Measurements from ENCODE around the gene SPTB. TPM values are rescaled to one million over a fixed set of nuclear protein-coding genes. Genes with fewer than 3 reads are reported as not detected.

The SPTB gene
- total and polyA plus RNA-seq, 3 donors from 2014 or later, result 3.3 to 6.6 (median 5.6) TPM

DNA sequence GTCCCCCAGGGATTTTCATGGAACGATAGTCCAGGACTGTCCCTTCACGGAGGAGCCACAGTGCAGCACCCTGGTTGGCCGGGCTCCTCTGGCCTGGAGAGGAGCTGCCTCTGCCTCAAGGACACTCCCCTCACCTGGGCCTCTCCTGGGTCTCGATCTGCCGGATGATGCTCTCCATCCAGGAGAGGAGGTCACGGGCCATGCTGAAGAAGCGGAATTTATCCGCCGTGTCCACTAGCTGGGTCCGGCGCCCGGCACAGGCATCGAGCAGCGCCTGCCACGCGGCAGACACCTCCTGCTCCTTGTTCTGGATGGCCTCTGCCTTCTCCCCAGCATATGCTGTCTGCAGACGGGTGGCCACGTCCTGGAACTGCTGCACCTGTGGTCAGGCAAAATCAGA lies 109.0 kb downstream of the SPTB start:
- Histone ChIP-seq H3K27me3 (no peaks in the 10 kb centered on the region), H3K9me3 (no peaks in the 10 kb centered on the region), H3K4me3 (no peak overlapping the region), H3K4me1 (no peaks in the 10 kb centered on the region), H3K27ac (no peak overlapping the region), H3K36me3 (ENCODE audit: low read depth, missing control alignments) (no peaks in the 10 kb centered on the region)
- 87 to 90% methylated on average over 3 to 18 of the region's 18 CpGs for WGBS, 2 donors
- intact Hi-C loops (cut with DNase I; ENCODE audit: low total_unique reads), result no loop called here
- no peak for DNase-seq
- TF ChIP-seq, protein P1, sequence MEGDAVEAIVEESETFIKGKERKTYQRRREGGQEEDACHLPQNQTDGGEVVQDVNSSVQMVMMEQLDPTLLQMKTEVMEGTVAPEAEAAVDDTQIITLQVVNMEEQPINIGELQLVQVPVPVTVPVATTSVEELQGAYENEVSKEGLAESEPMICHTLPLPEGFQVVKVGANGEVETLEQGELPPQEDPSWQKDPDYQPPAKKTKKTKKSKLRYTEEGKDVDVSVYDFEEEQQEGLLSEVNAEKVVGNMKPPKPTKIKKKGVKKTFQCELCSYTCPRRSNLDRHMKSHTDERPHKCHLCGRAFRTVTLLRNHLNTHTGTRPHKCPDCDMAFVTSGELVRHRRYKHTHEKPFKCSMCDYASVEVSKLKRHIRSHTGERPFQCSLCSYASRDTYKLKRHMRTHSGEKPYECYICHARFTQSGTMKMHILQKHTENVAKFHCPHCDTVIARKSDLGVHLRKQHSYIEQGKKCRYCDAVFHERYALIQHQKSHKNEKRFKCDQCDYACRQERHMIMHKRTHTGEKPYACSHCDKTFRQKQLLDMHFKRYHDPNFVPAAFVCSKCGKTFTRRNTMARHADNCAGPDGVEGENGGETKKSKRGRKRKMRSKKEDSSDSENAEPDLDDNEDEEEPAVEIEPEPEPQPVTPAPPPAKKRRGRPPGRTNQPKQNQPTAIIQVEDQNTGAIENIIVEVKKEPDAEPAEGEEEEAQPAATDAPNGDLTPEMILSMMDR (IDR thresholded peaks at IDR 0.05), result no peak
- no peak for TF ChIP-seq POLR2A (IDR thresholded peaks at IDR 0.05)

DNA sequence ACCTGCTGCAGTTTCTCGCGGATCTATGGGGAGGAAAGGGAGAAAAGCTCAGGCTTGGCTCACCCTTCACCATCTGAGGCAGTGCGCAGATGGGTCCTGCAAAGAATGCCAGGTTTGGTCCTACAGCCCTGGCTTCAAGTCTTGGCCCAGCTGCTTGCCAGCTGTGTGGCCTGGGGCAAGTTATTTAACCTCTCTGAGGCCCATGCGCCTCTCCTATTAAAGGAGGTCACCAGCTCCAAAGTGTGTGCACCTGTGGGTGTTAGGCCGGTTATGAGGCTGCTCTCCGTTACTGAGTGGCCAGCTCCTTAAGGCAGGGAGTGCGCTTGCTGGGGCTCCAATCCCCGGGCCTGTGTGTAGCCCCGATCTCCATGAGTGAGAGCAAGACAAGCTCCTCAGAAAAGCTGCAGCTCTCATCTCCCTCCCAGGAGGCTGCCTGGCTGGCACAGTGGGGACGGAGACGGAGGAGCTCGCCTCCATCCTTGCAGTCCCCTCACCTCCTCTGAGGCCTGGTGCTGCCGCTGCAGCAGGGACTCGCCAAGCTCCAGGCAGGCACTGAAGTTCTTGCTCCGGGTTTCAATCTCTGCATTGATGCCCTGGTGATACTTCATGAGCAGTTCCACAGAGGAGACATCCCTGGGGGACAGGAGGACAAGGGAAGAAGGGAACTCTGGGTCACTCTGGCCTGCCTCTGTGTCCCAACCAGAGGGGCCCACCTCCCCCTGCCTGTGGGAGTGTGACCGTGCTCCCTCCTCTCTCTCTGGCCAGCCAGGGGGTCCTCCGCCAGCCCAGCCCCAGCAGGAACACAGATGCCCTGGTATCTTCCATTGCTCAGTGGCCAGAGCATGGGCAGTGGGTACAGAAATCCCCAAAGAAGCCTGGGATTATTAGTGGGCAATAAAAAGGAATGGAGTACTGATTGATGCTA lies 110.3 kb downstream of the SPTB start:
- Histone ChIP-seq H3K4me3 (no peak overlapping the region), H3K9me3 (no peaks in the 10 kb centered on the region), H3K4me1 (peaks cover 6% of the 10 kb centered on the region), H3K27ac (no peak overlapping the region), H3K36me3 (ENCODE audit: low read depth, missing control alignments) (no peaks in the 10 kb centered on the region), H3K27me3 (no peaks in the 10 kb centered on the region)
- TF ChIP-seq, protein P1 (IDR thresholded peaks at IDR 0.05), result no peak
- no peak for TF ChIP-seq POLR2A (IDR thresholded peaks at IDR 0.05)
- 89 to 95% methylated on average over 8 to 17 of the region's 17 CpGs for WGBS, 2 donors
- no peak for DNase-seq
- intact Hi-C loops (cut with DNase I; ENCODE audit: low total_unique reads), result loop anchor here (10.0 kb wide), 1 partner anchor 325 kb away; no protein-coding TSS in a partner anchor

DNA sequence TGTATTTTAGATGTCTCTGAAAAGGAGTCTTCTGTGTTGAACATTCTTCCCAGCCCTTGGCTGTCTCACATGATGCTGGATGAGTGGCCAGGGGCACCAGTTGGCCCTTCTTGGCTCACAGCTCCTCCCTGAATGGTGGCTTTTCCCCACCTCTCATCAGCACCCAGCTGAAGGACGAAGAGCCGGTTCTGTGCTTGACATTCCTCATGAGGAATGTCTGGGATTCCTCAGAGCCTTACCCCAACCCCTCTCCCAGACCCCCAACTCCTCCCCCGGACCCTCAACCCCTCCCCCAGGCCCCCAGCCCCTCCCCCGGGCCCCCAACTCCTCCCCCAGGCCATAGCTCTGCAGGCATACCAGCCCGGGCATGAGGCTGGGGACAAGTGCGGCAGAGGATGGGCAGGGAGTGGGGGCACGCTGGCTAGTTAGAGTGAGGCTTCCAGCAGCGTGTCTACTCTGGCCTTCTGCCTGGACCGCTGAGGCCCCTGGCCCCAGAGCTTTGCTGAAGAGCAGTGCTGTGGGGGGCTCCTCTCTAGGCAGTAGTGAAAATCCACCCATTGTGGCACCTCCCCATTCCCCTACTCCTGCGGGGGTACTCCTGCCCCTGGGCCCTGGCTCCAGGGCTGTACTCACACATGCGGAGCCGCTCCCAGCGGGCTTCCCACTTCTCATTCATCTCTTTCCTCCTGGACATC lies 111.2 kb downstream of the SPTB start:
- Histone ChIP-seq H3K4me1 (peaks cover 7% of the 10 kb centered on the region), H3K4me3 (no peak overlapping the region), H3K27ac (no peak overlapping the region), H3K27me3 (no peaks in the 10 kb centered on the region), H3K36me3 (ENCODE audit: low read depth, missing control alignments) (no peaks in the 10 kb centered on the region), H3K9me3 (no peaks in the 10 kb centered on the region)
- no peak for DNase-seq
- intact Hi-C loops (cut with DNase I; ENCODE audit: low total_unique reads), result loop anchor here (10.0 kb wide), 1 partner anchor 326 kb away; no protein-coding TSS in a partner anchor
- 82 to 84% methylated on average over 7 to 13 of the region's 13 CpGs for WGBS, 2 donors
- no peak for TF ChIP-seq POLR2A (IDR thresholded peaks at IDR 0.05)
- TF ChIP-seq, protein P1 (IDR thresholded peaks at IDR 0.05), result no peak

DNA sequence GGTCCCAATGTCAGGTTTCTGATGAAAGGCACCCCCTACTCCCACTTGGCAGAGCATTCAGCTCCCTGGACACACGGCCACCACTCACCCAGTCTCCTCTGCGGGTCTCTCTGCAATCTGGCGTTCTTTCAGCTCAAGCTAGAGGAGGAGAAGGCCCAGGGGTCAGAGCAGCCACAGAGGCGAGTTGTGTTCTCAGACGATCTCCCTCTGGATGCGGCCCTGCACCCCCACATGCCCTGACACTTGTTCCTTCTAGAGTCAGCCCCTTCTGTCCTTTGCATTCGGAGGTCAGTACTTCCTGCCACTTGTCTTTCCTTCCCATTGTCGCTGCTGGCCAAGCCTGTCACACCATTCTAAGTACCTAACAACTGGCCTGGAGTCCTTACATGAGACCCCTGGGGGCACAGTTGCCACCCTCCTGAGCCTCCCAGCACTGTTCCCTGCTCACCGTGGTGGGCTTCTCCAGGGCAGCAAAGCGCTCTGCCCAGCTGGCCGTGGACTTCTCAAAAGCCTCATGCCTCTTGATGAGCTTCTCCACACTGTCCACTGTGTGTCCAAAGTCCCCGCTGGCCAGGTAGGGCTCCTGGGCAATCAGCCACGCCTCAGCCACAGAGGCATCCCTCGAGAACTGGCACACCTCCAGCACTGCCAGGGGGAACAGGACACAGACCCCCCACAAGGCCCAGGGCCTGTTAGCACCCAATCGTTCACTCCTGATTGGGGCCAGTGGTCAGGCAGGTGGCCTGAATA lies 112.3 kb downstream of the SPTB start:
- Histone ChIP-seq H3K4me1 (peaks cover 19% of the 10 kb centered on the region), H3K9me3 (no peaks in the 10 kb centered on the region), H3K36me3 (ENCODE audit: low read depth, missing control alignments) (no peaks in the 10 kb centered on the region), H3K27me3 (no peaks in the 10 kb centered on the region), H3K4me3 (no peak overlapping the region), H3K27ac (no peak overlapping the region)
- 81 to 84% methylated on average over 14 to 15 of the region's 15 CpGs for WGBS, 2 donors
- TF ChIP-seq, protein P1 (IDR thresholded peaks at IDR 0.05), result no peak
- no peak for TF ChIP-seq POLR2A (IDR thresholded peaks at IDR 0.05)
- no peak for DNase-seq
- intact Hi-C loops (cut with DNase I; ENCODE audit: low total_unique reads), result loop anchor here (10.0 kb wide), 1 partner anchor 327 kb away; no protein-coding TSS in a partner anchor
